Upper lobe of left lung (tissue), 4 donors: ENCODE measurements around the gene SPANXN4.

ENCODE experiments used
- CTCF ChIP-seq, 6 experiments: fragments of 450-650 bp in 4 of 6; fragments of 200-600 bp in 2 of 6; sonication (generic) in 2 of 6; IDR thresholded peaks; one replicate each; pipeline ENCODE4 v1.5.1; 2016 to 2019; ENCODE audit warnings: antibody characterized with exemption in 6 of 6
- POLR2A ChIP-seq, 4 donors: fragments of 450-650 bp; IDR thresholded peaks; one replicate each; pipeline ENCODE4 v1.5.1; 2016 to 2017; ENCODE audit warnings: antibody characterized with exemption in 4 of 4, mild to moderate bottlenecking in 2 of 4
- POLR2AphosphoS5 ChIP-seq, 2 donors: sonication (generic); formaldehyde crosslinking; IDR thresholded peaks; one replicate each; pipeline ENCODE4 v1.5.1; 2017; ENCODE audit warnings: antibody characterized with exemption in 2 of 2

DNA sequence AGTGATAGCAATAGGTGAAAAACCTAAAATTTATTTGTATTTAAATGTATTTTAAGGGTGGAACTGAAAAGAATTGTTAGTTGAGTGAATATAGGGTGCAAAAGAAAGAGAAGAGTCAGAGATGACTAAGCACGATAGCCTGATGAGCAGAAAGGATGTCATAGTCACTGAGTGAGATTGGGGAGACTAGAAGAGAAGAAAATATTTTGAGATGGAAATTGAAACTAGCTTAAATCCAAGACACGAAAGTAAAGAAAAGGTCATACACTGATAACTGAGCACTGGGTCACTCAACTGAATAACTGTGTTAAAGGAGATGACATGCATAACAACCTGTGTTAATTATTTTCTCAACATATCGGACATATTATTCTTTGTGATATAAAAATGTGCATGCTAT is 55.5 kb downstream of the SPANXN4 start:
- TF ChIP-seq CTCF (IDR thresholded peaks at IDR 0.05) (no peak), POLR2A (IDR thresholded peaks at IDR 0.05) (no peak), POLR2AphosphoS5 (IDR thresholded peaks at IDR 0.05) (no peak)
